Stimulated activated CD8-positive, alpha-beta memory T cell treated with anti-CD3 and anti-CD28 coated beads, Interleukin-4, amount 100 ng/mL, for 48 hours (primary cell): ENCODE measurements around the gene HEXB.

ENCODE experiments used
- DNase-seq: peaks from one replicate; pipeline ENCODE4 v3.0.0-alpha.2; 2020

The HEXB gene

DNA sequence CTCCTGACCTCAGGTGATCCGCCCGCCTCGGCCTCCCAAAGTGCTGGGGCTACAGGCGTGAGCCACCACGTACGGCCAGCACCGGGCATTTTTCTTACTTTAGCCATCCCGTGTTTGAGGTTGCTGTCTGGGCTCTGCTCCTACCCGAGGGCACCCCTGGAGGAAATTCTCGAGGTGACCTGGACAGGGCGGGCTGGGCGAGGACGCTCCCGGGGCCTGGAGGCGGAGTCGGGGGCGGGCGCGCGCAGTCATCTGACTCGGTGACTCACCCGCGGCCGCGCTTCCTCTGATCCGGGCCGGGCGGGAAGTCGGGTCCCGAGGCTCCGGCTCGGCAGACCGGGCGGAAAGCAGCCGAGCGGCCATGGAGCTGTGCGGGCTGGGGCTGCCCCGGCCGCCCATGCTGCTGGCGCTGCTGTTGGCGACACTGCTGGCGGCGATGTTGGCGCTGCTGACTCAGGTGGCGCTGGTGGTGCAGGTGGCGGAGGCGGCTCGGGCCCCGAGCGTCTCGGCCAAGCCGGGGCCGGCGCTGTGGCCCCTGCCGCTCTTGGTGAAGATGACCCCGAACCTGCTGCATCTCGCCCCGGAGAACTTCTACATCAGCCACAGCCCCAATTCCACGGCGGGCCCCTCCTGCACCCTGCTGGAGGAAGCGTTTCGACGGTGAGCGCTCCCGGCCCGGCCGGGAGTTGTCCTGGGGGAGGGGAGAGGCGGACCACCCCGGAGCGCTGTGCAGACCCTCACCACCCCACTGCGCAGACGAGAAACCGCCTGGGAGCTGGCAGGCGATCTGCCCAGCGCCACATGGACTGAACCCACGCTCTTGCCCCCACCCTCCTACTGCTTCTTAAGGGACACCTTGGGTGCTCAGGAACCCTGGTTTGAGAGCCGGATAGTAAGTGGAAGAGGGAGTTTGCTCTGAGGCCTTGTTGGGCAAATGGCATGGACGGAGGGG lies at the start of gene HEXB:
Gene HEXB (plus strand): TSS at position 334 of the 952 bp plus-strand sequence. CDS start 28 bp downstream, at position 362.
- DNase-seq: peak; percentile 90

DNA sequence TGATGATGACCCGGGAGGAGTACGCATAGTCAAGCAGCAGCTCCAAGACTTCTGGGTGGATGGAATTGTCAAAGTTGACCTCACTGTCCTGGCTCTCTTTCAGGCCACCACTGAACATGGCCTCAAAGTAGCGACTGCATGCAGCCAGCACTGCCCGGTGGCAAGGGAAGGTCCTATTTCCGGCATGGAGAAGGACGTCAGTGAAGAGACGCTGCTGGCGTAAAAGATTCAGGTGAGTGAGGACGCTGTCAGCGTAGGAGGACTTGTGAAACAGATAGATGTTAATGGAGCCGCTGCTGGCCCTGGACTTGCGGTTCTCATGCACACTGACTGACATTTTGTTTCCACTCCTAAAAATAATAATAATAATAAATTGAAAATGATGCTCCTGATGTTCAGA lies 48.9 kb upstream of the HEXB start:
- DNase-seq: no peak

DNA sequence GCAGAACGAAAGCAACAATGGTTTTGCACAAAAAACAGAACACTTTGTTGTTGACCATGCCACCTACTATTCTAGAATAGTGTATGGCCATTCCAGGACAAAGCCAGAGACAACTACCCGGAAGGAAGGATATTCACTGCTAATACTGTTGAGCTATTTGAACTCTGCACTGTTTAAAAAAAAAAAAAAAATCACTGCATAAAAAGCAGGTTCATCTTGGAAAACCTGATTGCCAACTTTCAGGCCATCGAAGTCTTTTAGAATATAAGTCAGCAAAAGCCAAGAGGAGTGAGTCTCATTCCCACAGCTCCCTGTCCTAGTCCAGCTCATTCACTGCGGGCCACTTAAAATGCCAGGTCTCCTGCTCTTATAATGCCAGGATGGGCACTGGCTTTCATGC lies 48.5 kb upstream of the HEXB start:
- DNase-seq: no peak

DNA sequence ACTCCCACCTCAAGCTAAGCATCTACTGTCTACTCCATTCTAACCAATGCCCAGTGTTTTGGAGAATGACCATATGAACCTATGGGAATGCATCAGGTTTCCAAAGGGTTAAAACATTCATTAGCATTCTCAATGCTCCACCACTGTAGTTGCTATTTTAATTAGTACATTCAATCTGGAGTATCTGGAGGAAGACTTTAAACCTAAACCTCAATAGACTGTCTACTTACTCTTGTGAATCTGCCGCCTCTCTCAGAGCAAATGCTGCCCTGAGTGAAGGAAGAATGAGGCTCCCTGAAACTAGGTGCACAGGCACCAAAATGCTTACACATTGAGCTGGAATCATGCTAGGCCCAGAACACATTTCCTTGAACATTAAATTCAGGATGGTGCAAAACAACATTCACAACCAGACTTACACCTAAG lies 46.5 kb upstream of the HEXB start:
- no peak for DNase-seq

DNA sequence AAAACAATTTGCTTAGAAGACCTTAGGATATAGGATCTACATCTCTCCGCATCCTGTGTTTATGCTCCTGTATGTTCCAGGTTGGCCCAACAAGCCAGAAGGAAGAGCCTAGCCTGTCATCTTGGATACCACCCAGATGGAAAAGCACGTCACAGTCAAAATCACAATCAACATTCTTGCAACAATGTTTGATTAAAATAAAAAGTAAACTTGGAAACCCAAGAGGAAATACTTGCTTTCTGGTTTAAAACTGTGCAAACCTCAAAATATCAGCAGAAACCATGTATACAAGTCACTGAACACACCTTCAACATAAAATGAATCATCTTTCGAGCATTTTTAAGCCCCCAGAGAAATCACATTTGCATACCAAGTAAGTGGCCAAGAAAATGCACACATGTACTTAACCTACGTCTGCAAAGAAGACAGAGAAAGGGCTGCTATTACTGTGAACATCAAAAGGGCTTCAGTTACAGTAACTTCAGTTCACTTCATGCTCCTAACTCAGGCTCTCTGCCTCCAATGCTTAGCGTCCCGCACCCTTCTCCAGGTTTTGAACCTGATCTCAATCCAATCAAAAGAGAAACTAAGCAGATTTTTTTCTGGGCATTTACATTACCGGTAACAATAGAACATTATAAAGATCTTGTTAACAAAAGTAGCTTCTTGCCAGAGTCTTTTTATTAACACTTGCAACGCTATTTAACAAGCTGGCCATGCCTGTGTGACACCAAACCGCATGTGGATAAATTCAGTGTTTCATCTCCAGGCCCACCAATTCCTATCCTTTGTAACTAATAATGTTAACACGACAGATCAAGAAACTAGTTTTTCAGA lies 45.8 kb upstream of the HEXB start:
- no peak for DNase-seq

DNA sequence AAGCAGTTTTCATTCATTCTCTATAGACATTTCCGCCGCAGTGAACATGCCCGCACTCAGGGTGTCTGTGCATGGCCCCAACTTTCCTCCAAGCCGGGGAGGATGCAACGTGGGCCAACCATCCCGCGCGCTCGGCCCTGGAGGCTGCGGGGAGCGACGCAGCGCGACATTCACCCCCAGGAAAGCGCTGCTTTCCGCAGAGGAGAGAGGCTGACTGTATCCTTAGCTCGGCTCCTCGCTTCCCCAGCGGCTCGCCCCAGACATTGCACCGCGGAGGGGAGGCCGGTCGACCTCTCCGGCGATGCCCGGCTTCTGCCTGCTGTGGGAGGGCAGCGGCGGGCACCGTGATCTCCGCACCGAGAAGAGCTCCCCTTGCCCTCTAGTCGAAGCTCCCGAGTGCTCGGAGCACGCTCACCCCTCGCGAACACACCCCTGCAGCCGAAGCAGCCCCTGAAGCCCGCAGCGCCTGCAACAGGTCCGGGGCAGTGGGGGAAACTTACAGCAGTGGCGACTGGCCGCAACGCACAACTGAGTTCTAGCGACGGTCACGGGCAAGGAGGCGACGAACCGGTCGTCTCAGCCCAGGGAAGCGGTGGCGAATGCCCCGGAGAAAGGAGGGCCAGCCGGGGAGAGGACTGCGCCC lies 45.1 kb upstream of the HEXB start:
- DNase-seq: peak; percentile 60

DNA sequence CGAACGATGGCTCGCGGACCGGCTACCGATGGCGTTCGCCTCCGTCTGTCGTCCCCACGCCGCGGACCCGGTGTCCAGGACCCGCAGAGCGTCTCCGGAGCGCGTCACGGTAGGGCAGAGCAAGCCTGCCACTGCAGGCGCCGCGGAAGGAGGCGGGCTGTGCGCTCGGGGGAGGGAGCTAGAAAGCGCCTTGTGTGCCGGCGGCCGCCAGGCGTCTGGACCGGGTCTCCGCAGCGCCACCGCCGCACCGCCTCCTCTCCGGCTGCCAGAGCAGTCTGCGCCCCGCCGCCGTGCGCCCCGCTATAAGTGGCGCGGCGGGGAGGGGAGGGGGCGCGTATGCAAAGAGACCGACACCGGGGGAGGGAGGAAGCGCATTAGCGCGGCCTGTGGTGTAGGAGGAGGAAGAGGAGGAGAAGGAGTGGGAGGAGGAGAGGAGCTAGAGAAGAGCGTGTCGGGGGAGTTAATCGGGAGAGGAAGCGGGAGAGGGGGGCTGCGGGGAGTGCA lies 44.5 kb upstream of the HEXB start, which contains the start of gene ENC1:
Gene ENC1 (minus strand): TSS at position 279 of the 504 bp plus-strand sequence. CDS start 4,243 bp downstream, outside the sequence.
- DNase-seq: peak; percentile 79

DNA sequence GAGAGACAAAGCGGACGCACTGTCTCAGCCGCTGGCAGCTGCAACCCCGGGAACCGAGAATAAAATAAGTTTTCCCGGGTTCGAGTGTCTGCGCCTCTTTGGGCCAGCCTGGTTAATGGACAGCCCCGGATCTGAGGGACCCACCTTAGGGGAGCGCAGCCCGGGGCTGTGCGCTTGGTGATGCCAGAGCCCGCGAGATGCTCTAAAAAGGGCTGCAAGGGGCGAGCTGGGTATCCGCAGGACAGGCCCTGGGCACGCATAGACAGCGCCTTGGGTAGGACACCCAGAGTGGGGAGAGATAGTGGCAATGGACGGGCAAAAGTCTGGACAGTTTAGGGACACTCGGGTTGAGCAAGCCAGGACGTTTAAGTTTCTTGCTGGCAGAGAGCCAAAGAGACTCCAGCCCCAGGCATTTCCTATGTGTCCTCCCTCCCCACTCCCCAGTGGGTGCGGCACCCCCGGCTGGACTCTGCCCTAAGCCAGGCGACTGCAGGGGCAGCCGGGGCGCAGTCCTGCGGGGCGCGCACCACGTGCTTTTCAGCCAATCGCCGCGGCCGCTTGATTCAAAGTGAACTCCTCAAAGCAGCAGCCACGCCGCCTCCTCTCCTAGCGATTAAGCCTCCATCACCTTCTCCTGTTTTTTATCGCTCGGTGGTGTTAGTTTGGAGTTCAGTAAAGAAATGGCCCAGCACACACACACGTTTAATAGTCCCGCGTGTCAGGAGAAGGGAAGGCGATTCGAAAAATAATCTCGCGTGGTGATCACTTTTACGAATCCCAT lies 43.9 kb upstream of the HEXB start:
- peak; percentile 63 for DNase-seq

DNA sequence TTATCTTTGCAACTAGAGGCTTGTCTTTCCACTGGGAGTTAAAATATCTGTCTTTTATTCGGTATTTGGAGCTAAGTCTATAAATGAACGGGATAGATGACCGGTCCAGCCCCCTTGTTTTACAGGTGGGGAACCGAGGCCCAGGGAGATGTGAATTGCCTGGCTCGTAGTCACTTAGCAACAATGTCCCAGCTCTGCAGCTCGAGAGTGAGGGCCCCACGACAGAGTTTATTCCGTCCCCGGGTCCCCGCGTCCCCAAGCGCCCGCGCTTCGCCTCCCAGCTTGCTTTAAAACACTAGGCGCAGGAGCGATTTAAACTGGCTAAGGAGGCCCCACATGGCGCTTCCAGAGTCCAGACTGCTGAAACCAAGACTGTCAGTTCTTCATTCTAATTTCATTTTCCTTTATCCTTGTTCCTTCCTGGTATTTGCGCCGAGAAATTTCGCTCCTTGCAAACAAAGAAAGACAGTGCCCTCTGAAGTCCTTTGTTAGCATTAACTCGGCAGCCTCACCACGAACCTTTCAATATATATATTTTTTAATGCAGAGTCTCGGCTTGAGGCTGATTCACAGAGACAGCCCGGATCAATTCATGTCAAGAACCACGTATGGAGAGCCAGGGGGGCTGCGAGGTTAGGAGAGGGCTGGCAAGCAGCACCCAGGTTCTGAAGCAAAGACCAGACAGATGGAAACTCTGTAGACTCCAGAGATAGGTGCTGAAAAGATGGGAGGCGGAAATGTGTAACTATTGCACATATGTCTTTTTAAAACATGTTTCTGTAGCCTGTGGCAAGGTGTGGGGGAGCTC lies 43.1 kb upstream of the HEXB start:
- peak; percentile 32 for DNase-seq

DNA sequence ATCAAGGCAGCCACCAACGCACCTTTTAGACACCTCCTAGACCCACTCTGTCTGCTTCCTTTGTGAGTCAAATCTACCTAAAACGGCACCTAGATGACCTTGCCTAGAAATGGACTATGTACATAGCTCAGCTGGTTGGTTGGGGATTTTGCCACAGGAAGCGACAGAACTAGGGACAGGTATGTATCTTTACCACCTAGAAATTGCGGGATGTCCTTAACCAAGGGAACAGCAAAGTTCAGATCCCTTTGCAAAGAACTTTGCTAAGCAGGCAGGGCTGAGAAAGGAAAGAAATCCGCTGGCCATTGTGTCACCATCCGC lies 42.5 kb upstream of the HEXB start:
- DNase-seq: no peak

DNA sequence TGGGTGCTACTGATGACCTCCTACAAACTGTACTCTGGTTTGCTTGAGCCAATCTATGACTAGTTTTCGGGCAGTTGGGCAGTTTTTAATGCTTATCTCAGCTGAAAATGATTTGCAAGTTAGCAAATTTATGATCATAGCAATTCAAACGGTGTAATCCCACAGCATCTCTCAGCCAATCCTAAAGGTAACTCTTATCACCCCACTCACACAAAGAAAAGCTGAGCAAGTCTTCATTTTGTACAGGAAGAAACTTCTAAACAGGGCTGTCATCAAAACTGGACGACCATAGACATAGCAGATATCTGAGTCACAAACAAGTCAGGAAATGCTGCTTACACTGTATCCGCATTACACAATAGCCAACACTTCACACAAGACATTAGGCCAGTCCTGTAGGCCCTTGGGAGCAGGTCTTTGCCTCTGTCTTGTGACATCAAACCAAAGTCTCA lies 41.9 kb upstream of the HEXB start:
- no peak for DNase-seq

DNA sequence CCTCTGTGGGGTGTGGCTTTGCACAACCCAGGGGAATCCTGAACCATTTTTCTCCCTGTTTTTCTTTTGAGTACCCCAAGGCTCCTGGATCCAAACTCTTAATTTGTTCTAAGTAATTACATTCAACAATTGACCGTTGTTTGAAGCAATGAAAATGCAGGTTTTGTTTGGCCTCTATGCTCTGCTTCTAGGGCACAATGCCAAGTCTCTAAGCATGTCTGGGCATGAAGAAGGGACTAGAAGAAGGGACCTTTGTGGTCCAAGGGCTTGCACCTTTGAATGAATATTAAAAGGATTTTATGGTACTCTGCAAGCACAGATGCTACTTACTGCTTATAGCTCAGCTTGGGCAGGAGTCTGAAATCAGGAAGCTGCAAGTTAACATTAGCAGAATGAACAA lies 37.9 kb upstream of the HEXB start:
- no peak for DNase-seq

DNA sequence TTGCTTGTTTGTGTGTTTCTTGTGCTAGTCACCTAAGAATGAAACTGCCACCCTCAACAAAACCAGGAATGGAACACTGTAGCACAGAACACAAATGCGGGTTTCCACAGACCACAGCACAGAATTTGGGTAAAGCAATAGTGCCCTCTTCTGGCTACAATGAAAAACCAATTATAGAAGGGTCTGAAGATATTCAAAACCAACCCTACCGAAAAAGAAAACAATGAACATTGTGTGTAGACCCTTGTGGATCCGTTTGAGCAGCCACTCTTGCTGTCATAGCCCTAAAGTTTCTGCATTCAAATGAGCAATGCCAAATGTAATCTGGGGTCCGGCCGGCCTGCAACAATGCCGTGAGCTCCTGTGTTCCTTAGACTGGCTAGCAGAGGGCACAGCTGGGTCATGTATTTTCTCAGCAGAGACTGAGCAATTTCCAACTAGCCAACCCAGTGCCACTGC lies 36.2 kb upstream of the HEXB start:
- DNase-seq: peak; percentile 31

DNA sequence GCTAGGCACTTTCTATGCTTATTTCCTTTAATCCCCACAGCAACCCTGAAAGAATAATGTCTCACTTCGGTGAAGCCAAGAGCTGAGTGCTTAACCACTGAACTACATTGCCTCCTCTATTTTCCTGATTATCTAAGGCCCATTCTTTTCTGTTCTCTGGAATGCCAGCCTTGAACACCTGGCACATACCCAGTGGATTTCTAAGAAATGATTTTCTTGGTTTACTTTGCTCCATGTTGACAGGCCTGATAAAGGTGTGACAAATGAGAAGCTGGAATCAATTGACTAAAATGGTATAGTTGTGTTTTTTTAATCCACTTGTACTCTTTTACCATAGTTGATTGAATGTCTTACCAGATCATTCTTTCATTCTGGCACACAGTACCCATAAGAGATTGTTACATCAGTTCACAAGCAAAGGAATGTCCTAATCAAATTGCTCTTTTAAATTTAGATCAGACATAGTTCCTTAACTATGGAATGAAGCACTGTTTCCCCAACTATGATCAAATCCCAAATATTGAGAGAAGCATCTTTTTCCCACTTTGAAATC lies 35.5 kb upstream of the HEXB start:
- no peak for DNase-seq

DNA sequence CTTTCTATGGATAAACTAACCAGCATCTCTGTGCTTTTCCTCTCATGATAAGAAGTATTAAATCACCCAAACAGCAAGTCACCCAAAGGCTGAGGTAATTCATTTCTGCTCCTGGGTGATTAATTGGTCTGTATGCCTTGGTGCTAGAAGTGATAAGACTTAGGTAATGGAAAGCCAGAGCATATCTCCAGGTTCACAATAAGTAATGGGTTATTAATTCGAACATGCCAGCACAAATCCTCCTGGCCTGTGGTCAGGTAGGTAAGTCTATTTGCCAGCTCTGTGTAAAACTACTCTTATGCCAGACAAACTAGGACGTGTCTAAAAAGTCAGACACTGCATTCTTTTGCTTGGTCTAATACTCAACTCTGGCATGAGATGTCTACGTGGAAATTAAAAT lies 33.3 kb upstream of the HEXB start:
- no peak for DNase-seq

DNA sequence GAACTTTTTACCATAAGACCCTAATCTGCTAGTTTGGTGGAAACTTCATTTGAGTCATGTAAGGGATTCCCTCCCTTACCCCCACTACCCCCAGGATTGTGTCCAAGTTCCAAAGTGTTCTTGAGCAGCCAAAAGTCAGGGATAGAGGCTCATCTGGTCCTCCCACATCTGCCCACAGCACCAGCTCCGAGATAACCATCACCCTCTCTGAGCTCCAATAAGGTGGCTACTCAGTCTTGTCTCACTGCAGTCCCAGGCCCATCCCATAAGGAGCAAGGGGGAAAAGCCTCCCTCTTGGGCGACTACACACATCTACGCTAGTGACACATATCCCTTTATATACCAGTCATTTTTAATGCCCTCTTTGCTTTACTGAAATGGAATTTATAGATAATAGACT lies 32.5 kb upstream of the HEXB start:
- no peak for DNase-seq

DNA sequence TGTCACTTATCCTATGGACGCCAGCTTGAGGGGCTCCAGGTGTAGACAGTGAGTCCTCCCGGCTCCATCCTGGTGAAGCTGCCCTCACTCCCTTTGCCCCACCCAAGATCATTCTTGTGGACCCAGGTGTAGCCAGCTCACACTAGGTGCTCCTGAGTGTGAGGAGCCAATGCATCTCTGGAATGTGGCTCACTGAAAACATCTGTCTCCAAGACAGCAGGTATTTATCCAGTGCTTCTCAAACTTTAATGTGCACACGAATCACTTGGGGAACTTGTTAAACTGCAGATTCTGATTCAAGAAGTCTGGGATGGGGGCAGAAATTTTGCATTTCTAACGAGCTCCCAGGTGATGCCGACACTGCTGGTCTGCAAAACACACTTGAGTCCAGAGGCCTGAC lies 31.0 kb upstream of the HEXB start:
- DNase-seq: no peak

DNA sequence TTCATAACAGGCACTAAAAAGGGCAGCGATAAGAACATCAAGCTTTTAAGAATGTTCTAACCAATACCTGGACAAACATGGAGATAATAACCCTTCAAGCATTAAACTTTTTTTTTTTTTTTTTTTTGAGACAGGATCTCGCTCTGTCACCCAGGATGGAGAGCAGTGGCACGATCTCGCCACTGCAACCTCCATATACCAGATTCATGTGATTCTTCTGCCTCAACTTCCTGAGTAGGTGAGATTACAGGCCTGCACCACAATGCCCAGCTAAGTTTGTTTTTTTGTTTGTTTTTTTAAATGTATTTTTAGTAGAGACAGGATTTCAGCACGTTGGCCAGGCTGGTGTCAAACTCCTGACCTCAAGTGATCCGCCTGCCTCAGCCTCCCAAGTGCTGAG lies 29.8 kb upstream of the HEXB start:
- DNase-seq: no peak

DNA sequence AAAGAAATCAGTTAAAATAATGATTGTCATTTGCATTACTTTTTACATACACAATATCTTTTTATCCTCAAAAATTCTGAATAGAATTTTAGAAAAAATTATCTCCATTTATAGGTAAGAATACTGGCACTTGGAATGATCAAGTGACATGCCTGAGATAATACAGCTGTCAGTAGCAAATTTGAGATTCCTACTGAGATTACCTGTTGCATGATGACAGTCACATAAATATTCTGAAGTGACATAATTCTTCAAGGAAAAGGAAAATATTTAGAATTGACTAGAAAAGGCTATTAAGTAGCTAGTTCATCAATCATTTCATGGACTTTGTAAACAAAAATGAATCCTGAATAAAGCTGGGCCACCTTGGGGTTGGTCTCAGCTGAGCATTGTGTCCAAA lies 29.3 kb upstream of the HEXB start:
- no peak for DNase-seq

DNA sequence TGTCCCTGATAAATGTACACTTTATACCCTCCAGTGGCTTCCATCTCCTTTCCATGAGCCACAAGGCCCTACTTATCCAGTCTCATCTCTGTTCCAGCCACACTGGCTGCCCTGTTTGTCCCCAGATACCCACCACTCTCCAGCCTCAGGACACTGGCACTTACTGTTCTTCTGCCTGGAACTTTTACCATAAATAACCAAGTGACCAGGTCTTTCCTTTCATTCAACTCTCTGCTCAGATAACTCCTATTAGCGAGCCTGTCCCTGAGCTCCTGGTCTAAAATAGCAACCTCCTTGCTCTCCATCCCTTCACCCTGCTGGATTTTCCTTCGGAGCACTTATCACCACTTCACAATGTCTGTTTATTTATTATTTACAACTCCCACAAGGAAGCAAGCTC lies 27.9 kb upstream of the HEXB start:
- no peak for DNase-seq

DNA sequence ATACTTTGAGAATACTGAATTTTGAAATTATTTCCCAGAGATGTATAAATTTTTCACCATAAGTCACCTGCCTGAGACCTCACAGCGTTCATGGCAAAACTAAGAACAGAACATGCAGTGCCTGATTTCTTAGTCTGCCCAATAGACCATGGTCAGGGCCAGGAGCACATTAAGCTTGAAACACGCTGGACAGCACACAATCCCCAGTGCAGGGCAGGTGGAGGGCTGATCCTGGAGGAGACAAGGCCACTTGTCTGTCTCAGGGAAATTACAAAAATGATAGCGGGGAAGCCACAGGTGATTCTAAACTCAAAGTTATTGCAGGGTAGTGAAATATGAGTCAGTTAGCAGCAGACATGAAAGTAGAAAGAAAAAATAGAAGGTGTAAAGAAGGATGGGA lies 25.9 kb upstream of the HEXB start:
- DNase-seq: no peak
